K562 (cell line): ENCODE results near the gene ERAL1. TPM values are rescaled to one million over a fixed set of nuclear protein-coding genes. Genes with fewer than 3 reads are reported as not detected.

ENCODE experiments used
- BCOR ChIP-seq: fragments of 450-650 bp; IDR thresholded peaks from 2 replicates; pipeline ENCODE4 v1.6.1; 2016
- BHLHE40 ChIP-seq: IDR thresholded peaks from 2 replicates; pipeline ENCODE4 v1.6.1; 2011; ENCODE audit warnings: low read length, improper control_type of control experiment
- CBX3 ChIP-seq, 2 experiments: IDR thresholded peaks; 1 replicate in 1 of 2; 2 replicates in 1 of 2; pipeline ENCODE4 v1.6.1; 2012; ENCODE audit warnings: inconsistent platforms in 2 of 2, low read length in 2 of 2, borderline replicate concordance in 1 of 2, control low read depth in 1 of 2
- CHD1 ChIP-seq: fragments of 200-600 bp; sonication (generic); IDR thresholded peaks from one replicate; pipeline ENCODE4 v1.6.1; 2012; ENCODE audit warnings: mild to moderate bottlenecking, moderate library complexity, low read length, inconsistent platforms
- DIDO1 ChIP-seq: fragments of 450-650 bp; IDR thresholded peaks from 2 replicates; pipeline ENCODE4 v1.6.1; 2016; ENCODE audit warnings: low read depth, missing biosample characterization, missing genetic modification characterization
- DNMT1 ChIP-seq: fragments of 450-650 bp; IDR thresholded peaks from 2 replicates; pipeline ENCODE4 v1.6.1; 2016; ENCODE audit warnings: antibody characterized with exemption, mild to moderate bottlenecking
- FOS ChIP-seq: IDR thresholded peaks from 3 replicates; pipeline ENCODE4 v1.6.1; 2011; ENCODE audit not compliant: insufficient read length; ENCODE audit errors: extremely low read depth
- HEY1 ChIP-seq: fragments of 250-450 bp; sonication (Bioruptor Pico); IDR thresholded peaks from 2 replicates; pipeline ENCODE4 v1.5.0; 2020; ENCODE audit warnings: mild to moderate bottlenecking, moderate library complexity, borderline replicate concordance
- MECOM ChIP-seq: fragments of 250-450 bp; sonication (Bioruptor Pico); IDR thresholded peaks from 2 replicates; pipeline ENCODE4 v1.8.0; 2022; ENCODE audit warnings: inconsistent platforms
- NCOA1 ChIP-seq: fragments of 450-650 bp; IDR thresholded peaks from 2 replicates; pipeline ENCODE4 v1.6.1; 2016; ENCODE audit warnings: low read depth
- NFRKB ChIP-seq: fragments of 450-650 bp; IDR thresholded peaks from 2 replicates; pipeline ENCODE4 v1.6.1; 2016; ENCODE audit warnings: low read depth
- NFXL1 ChIP-seq: fragments of 450-650 bp; formaldehyde crosslinking; IDR thresholded peaks from 2 replicates; pipeline ENCODE4 v1.4.0; 2021; ENCODE audit warnings: mild to moderate bottlenecking
- PHB2 ChIP-seq: fragments of 450-650 bp; IDR thresholded peaks from 2 replicates; pipeline ENCODE4 v1.6.1; 2017; ENCODE audit warnings: low read depth
- PHTF2 ChIP-seq: fragments of 250-450 bp; sonication (Bioruptor Pico); IDR thresholded peaks from 2 replicates; pipeline ENCODE4 v1.5.0; 2021; ENCODE audit warnings: mild to moderate bottlenecking
- RHOXF2B ChIP-seq: fragments of 250-450 bp; sonication (Bioruptor Pico); conservative IDR thresholded peaks from 2 replicates; pipeline ENCODE4 v1.5.1; 2021
- SMAD1 ChIP-seq: fragments of 150-350 bp; IDR thresholded peaks from 2 replicates; pipeline ENCODE4 v1.6.1; 2014; ENCODE audit warnings: low read length, low read depth; ENCODE audit not compliant: partially characterized antibody
- SMARCA5 ChIP-seq: fragments of 450-650 bp; IDR thresholded peaks from 2 replicates; pipeline ENCODE4 v1.6.1; 2016
- STAT5A ChIP-seq: IDR thresholded peaks from 2 replicates; pipeline ENCODE4 v1.6.1; 2012; ENCODE audit warnings: low read length, inconsistent platforms, borderline replicate concordance
- TCF7 ChIP-seq: sonication (generic); IDR thresholded peaks from 2 replicates; pipeline ENCODE4 v1.6.1; 2016; ENCODE audit warnings: antibody characterized with exemption, borderline replicate concordance
- WHSC1 ChIP-seq: IDR thresholded peaks from one replicate; pipeline ENCODE4 v1.6.1; 2012; ENCODE audit warnings: low read length, control low read depth, inconsistent platforms
- XRCC5 ChIP-seq: fragments of 200-400 bp; formaldehyde crosslinking; IDR thresholded peaks from 2 replicates; pipeline ENCODE4 v1.6.1; 2017; ENCODE audit warnings: low read depth, mild to moderate bottlenecking, low read length
- ZNF431 ChIP-seq: sonication (generic); formaldehyde crosslinking; IDR thresholded peaks from 2 replicates; pipeline ENCODE4 v1.8.0; 2022; ENCODE audit warnings: mild to moderate bottlenecking, missing genetic modification reagents
- ZNF583 ChIP-seq: fragments of 250-450 bp; sonication (Bioruptor Pico); IDR thresholded peaks from 2 replicates; pipeline ENCODE4 v1.4.0; 2020
- ZNF668 ChIP-seq: fragments of 250-450 bp; sonication (Bioruptor Pico); IDR thresholded peaks from 2 replicates; pipeline ENCODE4 v1.8.0; 2022; ENCODE audit warnings: mild to moderate bottlenecking, inconsistent platforms
- ZNF764 ChIP-seq: fragments of 250-450 bp; sonication (Bioruptor Pico); IDR thresholded peaks from 2 replicates; pipeline ENCODE4 v1.4.0; 2020; ENCODE audit warnings: low read depth, mild to moderate bottlenecking, moderate library complexity
- polyA plus RNA-seq, 8 experiments: library from polyadenylated mRNA; depleted of rRNA in 4 of 8; stranded (reverse) in 5 of 8; unstranded in 3 of 8; fragments of >200 nt; fragmentation: Nextera tagmentation in 2 of 8; fragmentation: Illumina TruSeq in 1 of 8; extraction: Ambion mirVana in 2 of 8; extraction: Trizol in 1 of 8; gene quantifications; 2 replicates each; pipeline versions ENCODE4 v1.2.1 to v1.2.3, GENCODE V29; 2011 to 2014; ENCODE audit warnings: inconsistent platforms in 1 of 8, missing spikeins in 1 of 8
- total RNA-seq, 7 experiments: library from RNA; depleted of rRNA in 6 of 7; stranded (reverse); fragments of >200 nt in 6 of 7; fragmentation: Illumina TruSeq in 2 of 7; extraction: Trizol in 2 of 7; gene quantifications; 2 replicates each; pipeline versions ENCODE4 v1.2.1 to v1.2.3, GENCODE V29; 2011 to 2021; ENCODE audit warnings: low replicate concordance in 1 of 7
- TF ChIP-seq, protein P1 (sequence below): fragments of 450-650 bp; IDR thresholded peaks from 2 replicates; pipeline ENCODE4 v1.6.1; 2017; ENCODE audit warnings: antibody characterized with exemption
- TF ChIP-seq, protein P2 (sequence below): fragments of 450-650 bp; formaldehyde crosslinking; IDR thresholded peaks from 2 replicates; pipeline ENCODE4 v1.4.0; 2020; ENCODE audit warnings: mild to moderate bottlenecking
- TF ChIP-seq, protein P3 (sequence below): fragments of 250-450 bp; sonication (Bioruptor Pico); IDR thresholded peaks from 2 replicates; pipeline ENCODE4 v1.5.0; 2021

The ERAL1 gene
- total and polyA plus RNA-seq, 9 of the 15 experiments (the other 6 are each of a cell fraction or from before 2014, with no cell fraction given): 37.5 to 351 (median 106) TPM

DNA sequence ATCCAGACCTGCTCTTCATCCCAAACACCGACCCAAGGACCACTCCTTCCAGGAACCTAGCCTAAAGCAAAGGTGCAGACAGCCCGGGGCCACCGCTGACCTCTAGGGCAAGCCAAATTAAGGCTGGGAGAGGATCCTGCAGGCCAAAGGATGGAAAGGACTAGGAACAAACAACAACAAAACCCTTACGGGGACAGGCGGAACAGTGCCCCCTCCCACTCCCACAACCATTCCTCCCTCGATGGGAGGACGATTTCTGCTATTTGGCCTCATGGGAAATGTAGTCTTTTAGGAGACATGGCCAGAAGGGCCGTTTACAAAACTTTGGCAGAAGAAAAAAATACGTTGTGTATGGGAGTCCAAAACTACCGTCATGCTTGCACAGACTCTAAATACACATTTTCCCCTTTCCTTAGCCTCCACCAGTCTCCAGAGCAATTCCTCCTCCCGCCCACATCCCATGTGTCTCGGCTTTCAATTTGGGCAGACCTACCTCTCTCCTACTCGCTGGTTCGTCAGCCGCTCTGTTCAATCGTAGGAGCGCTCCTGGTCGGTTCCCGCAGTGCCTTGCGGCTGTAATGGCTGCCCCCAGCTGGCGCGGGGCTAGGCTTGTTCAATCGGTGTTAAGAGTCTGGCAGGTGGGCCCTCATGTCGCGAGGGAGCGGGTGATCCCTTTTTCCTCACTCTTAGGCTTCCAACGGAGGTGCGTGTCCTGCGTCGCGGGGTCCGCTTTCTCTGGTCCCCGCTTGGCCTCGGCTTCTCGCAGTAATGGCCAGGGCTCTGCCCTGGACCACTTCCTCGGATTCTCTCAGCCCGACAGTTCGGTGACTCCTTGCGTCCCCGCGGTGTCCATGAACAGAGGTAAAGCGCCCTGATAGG, at the start of gene ERAL1 (continued):
- TF ChIP-seq ZNF764 (CRISPR knock-in tag) (no peak), BHLHE40 (0 out of 2 replicates have a peak, but pooled peaks have one; percentile 32), BCOR (no peak), FOS (peak; percentile 47), ZNF583 (0 out of 2 replicates have a peak, but pooled peaks have one; percentile 65), PHTF2 (CRISPR knock-in tag) (no peak), SMARCA5 (no peak), TCF7 (peak; percentile 81), HEY1 (no peak), PHB2 (no peak), ZNF431 (CRISPR knock-in tag) (0 out of 2 replicates have a peak, but pooled peaks have one; percentile 37), NCOA1 (no peak), SMAD1 (peak; percentile 70), DNMT1 (no peak), DIDO1 (tag) (peak; percentile 52), CHD1 (peak; percentile 89), NFRKB (peak; percentile 82), XRCC5 (no peak), RHOXF2B (CRISPR knock-in tag) (0 out of 2 replicates have a peak, but pooled peaks have one; percentile 83), STAT5A (no peak; the same call in 1 of the 2 replicates), WHSC1 (no peak), NFXL1 (CRISPR knock-in tag) (no peak), CBX3 (IDR thresholded peaks at IDR 0.05; ENCODE audit: borderline replicate concordance in 1 of 2, low read length in 2 of 2) (peak in 1 of 2 experiments; percentile 74; a peak in 1 of 3 replicates), MECOM (no peak), ZNF668 (CRISPR knock-in tag) (0 out of 2 replicates have a peak, but pooled peaks have one; percentile 4)
- TF ChIP-seq, protein P1, sequence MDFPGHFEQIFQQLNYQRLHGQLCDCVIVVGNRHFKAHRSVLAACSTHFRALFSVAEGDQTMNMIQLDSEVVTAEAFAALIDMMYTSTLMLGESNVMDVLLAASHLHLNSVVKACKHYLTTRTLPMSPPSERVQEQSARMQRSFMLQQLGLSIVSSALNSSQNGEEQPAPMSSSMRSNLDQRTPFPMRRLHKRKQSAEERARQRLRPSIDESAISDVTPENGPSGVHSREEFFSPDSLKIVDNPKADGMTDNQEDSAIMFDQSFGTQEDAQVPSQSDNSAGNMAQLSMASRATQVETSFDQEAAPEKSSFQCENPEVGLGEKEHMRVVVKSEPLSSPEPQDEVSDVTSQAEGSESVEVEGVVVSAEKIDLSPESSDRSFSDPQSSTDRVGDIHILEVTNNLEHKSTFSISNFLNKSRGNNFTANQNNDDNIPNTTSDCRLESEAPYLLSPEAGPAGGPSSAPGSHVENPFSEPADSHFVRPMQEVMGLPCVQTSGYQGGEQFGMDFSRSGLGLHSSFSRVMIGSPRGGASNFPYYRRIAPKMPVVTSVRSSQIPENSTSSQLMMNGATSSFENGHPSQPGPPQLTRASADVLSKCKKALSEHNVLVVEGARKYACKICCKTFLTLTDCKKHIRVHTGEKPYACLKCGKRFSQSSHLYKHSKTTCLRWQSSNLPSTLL: no peak
- TF ChIP-seq, protein P2, sequence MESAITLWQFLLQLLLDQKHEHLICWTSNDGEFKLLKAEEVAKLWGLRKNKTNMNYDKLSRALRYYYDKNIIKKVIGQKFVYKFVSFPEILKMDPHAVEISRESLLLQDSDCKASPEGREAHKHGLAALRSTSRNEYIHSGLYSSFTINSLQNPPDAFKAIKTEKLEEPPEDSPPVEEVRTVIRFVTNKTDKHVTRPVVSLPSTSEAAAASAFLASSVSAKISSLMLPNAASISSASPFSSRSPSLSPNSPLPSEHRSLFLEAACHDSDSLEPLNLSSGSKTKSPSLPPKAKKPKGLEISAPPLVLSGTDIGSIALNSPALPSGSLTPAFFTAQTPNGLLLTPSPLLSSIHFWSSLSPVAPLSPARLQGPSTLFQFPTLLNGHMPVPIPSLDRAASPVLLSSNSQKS (CRISPR knock-in tag): no peak
- TF ChIP-seq, protein P3, sequence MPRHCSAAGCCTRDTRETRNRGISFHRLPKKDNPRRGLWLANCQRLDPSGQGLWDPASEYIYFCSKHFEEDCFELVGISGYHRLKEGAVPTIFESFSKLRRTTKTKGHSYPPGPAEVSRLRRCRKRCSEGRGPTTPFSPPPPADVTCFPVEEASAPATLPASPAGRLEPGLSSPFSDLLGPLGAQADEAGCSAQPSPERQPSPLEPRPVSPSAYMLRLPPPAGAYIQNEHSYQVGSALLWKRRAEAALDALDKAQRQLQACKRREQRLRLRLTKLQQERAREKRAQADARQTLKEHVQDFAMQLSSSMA (CRISPR knock-in tag): no peak
